ENCODE results near the gene ERCC1. TPM values are rescaled to one million over a fixed set of nuclear protein-coding genes. Genes with fewer than 3 reads are reported as not detected.

ERCC1 gene
- total and polyA plus RNA-seq, 2 of the 13 experiments (the other 11 are each of a cell fraction or from before 2014, with no cell fraction given), result 40.0 to 66.4 TPM

DNA sequence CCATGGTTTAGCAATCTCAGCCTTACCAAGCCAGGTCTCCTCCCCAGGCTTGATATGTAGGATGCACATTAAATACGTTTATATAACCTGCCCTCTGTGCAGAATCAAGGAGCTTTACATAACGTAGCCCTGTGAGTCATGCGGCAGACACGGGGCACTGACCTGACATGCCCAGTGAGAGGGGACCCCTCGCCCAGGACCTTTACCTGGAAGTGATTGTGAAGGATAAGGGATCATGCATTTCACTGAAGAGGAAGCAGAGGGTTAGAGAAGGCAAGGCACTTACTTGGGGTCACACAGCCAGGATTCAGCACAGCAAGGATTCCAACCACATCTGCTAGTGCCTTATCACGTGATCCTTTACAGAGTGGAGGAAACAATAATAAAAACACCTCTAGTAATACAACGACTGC, 25.2 kb upstream of the ERCC1 start (continued):
- TF ChIP-seq, protein P1, sequence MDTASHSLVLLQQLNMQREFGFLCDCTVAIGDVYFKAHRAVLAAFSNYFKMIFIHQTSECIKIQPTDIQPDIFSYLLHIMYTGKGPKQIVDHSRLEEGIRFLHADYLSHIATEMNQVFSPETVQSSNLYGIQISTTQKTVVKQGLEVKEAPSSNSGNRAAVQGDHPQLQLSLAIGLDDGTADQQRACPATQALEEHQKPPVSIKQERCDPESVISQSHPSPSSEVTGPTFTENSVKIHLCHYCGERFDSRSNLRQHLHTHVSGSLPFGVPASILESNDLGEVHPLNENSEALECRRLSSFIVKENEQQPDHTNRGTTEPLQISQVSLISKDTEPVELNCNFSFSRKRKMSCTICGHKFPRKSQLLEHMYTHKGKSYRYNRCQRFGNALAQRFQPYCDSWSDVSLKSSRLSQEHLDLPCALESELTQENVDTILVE (CRISPR knock-in tag; IDR thresholded peaks at IDR 0.05), result 0 out of 2 replicates have a peak, but pooled peaks have one; percentile 22
- TF ChIP-seq MEIS1 (CRISPR knock-in tag; IDR thresholded peaks at IDR 0.05; ENCODE audit: borderline replicate concordance) (no peak), NFYB (CRISPR knock-in tag; IDR thresholded peaks at IDR 0.05) (no peak), ZNF7 (CRISPR knock-in tag; IDR thresholded peaks at IDR 0.05) (no peak), HES4 (CRISPR knock-in tag; IDR thresholded peaks at IDR 0.05; ENCODE audit: borderline replicate concordance) (no peak), RBFOX2 (IDR thresholded peaks at IDR 0.05; ENCODE audit: low read depth, low read length) (no peak), RXRA (CRISPR knock-in tag; IDR thresholded peaks at IDR 0.05) (peak; percentile 82; the same call in 1 of the 2 replicates), YEATS2 (CRISPR knock-in tag; IDR thresholded peaks at IDR 0.05; ENCODE audit: borderline replicate concordance) (no peak), ZNF552 (CRISPR knock-in tag; IDR thresholded peaks at IDR 0.05; ENCODE audit: borderline replicate concordance) (no peak), FOXA3 (CRISPR knock-in tag; IDR thresholded peaks at IDR 0.05) (no peak), ZNF205 (CRISPR knock-in tag; IDR thresholded peaks at IDR 0.05) (no peak), SOX13 (IDR thresholded peaks at IDR 0.05) (no peak), SOX13 (CRISPR knock-in tag; conservative IDR thresholded peaks at IDR 0.05 in 1 of 2, IDR thresholded peaks at IDR 0.05 in 1 of 2) (peak in 1 of 2 experiments; percentile 5; a peak in 1 of 4 replicates), CREM (IDR thresholded peaks at IDR 0.05) (no peak), CREM (CRISPR knock-in tag; IDR thresholded peaks at IDR 0.05) (no peak), ZNF768 (CRISPR knock-in tag; IDR thresholded peaks at IDR 0.05) (peak; percentile 45; the same call in 1 of the 2 replicates), ZNF891 (CRISPR knock-in tag; IDR thresholded peaks at IDR 0.05) (no peak), ZNF234 (CRISPR knock-in tag; conservative IDR thresholded peaks at IDR 0.05) (no peak), RAD51 (IDR thresholded peaks at IDR 0.05; ENCODE audit: borderline replicate concordance) (peak; percentile 87; the same call in 1 of the 2 replicates)
- TF ChIP-seq, protein P2, sequence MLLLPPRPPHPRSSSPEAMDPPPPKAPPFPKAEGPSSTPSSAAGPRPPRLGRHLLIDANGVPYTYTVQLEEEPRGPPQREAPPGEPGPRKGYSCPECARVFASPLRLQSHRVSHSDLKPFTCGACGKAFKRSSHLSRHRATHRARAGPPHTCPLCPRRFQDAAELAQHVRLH (CRISPR knock-in tag; IDR thresholded peaks at IDR 0.05; ENCODE audit: borderline replicate concordance, low read depth), result no peak
- TF ChIP-seq, protein P3, sequence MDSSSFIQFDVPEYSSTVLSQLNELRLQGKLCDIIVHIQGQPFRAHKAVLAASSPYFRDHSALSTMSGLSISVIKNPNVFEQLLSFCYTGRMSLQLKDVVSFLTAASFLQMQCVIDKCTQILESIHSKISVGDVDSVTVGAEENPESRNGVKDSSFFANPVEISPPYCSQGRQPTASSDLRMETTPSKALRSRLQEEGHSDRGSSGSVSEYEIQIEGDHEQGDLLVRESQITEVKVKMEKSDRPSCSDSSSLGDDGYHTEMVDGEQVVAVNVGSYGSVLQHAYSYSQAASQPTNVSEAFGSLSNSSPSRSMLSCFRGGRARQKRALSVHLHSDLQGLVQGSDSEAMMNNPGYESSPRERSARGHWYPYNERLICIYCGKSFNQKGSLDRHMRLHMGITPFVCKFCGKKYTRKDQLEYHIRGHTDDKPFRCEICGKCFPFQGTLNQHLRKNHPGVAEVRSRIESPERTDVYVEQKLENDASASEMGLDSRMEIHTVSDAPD (CRISPR knock-in tag; IDR thresholded peaks at IDR 0.05), result no peak
- TF ChIP-seq, protein P4, sequence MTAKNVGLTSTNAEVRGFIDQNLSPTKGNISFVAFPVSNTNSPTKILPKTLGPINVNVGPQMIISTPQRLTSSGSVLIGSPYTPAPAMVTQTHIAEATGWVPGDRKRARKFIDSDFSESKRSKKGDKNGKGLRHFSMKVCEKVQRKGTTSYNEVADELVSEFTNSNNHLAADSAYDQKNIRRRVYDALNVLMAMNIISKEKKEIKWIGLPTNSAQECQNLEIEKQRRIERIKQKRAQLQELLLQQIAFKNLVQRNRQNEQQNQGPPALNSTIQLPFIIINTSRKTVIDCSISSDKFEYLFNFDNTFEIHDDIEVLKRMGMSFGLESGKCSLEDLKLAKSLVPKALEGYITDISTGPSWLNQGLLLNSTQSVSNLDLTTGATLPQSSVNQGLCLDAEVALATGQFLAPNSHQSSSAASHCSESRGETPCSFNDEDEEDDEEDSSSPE (CRISPR knock-in tag; IDR thresholded peaks at IDR 0.05), result no peak
- TF ChIP-seq, protein P5, sequence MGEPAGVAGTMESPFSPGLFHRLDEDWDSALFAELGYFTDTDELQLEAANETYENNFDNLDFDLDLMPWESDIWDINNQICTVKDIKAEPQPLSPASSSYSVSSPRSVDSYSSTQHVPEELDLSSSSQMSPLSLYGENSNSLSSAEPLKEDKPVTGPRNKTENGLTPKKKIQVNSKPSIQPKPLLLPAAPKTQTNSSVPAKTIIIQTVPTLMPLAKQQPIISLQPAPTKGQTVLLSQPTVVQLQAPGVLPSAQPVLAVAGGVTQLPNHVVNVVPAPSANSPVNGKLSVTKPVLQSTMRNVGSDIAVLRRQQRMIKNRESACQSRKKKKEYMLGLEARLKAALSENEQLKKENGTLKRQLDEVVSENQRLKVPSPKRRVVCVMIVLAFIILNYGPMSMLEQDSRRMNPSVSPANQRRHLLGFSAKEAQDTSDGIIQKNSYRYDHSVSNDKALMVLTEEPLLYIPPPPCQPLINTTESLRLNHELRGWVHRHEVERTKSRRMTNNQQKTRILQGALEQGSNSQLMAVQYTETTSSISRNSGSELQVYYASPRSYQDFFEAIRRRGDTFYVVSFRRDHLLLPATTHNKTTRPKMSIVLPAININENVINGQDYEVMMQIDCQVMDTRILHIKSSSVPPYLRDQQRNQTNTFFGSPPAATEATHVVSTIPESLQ (CRISPR knock-in tag; conservative IDR thresholded peaks at IDR 0.05), result no peak
- TF ChIP-seq, protein P6, sequence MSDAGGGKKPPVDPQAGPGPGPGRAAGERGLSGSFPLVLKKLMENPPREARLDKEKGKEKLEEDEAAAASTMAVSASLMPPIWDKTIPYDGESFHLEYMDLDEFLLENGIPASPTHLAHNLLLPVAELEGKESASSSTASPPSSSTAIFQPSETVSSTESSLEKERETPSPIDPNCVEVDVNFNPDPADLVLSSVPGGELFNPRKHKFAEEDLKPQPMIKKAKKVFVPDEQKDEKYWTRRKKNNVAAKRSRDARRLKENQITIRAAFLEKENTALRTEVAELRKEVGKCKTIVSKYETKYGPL (CRISPR knock-in tag; IDR thresholded peaks at IDR 0.05), result peak; percentile 56; the same call in 1 of the 2 replicates
- TF ChIP-seq, protein P7, sequence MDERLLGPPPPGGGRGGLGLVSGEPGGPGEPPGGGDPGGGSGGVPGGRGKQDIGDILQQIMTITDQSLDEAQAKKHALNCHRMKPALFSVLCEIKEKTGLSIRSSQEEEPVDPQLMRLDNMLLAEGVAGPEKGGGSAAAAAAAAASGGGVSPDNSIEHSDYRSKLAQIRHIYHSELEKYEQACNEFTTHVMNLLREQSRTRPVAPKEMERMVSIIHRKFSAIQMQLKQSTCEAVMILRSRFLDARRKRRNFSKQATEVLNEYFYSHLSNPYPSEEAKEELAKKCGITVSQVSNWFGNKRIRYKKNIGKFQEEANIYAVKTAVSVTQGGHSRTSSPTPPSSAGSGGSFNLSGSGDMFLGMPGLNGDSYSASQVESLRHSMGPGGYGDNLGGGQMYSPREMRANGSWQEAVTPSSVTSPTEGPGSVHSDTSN (CRISPR knock-in tag; IDR thresholded peaks at IDR 0.05), result no peak
